SK-N-SH treated with all-trans-retinoic acid at 6 μM for 48 hours (cell line): Measurements from ENCODE around the gene RCOR1.

ENCODE experiments used
- ATAC-seq: fragments of 200-7000 bp; cut with Tn5 transposase; 3 replicates; pipeline ENCODE4 v1.9.1; 2020; ENCODE audit warnings: mild to moderate bottlenecking, moderate library complexity
- ARNTL ChIP-seq: fragments of 450-650 bp; formaldehyde crosslinking; IDR thresholded peaks from 2 replicates; pipeline ENCODE4 v1.5.0; 2020; ENCODE audit warnings: low read depth, mild to moderate bottlenecking, moderate library complexity, borderline replicate concordance
- BACH2 ChIP-seq: fragments of 250-450 bp; sonication (Bioruptor Pico); IDR thresholded peaks from 2 replicates; pipeline ENCODE4 v1.9.0; 2021; ENCODE audit warnings: mild to moderate bottlenecking, borderline replicate concordance
- CREB5 ChIP-seq: fragments of 250-450 bp; sonication (Bioruptor Pico); IDR thresholded peaks from 2 replicates; pipeline ENCODE4 v1.5.1; 2020; ENCODE audit warnings: low read depth, mild to moderate bottlenecking, moderate library complexity
- CSDC2 ChIP-seq: fragments of 250-450 bp; sonication (Bioruptor Pico); IDR thresholded peaks from 2 replicates; pipeline ENCODE4 v1.5.0; 2020; ENCODE audit warnings: mild to moderate bottlenecking, moderate library complexity
- CSRNP3 ChIP-seq: fragments of 250-450 bp; sonication (Bioruptor Pico); IDR thresholded peaks from 2 replicates; pipeline ENCODE4 v1.5.1; 2021; ENCODE audit warnings: mild to moderate bottlenecking, moderate library complexity
- ESRRG ChIP-seq: fragments of 250-450 bp; sonication (Bioruptor Pico); IDR thresholded peaks from 2 replicates; pipeline ENCODE4 v1.6.1; 2021; ENCODE audit warnings: mild to moderate bottlenecking
- GLIS3 ChIP-seq: fragments of 250-450 bp; sonication (Bioruptor Pico); IDR thresholded peaks from 2 replicates; pipeline ENCODE4 v1.5.0; 2020; ENCODE audit warnings: mild to moderate bottlenecking, moderate library complexity
- ISL1 ChIP-seq: fragments of 250-450 bp; sonication (Bioruptor Pico); IDR thresholded peaks from 2 replicates; pipeline ENCODE4 v2.1.2; 2022; ENCODE audit warnings: mild to moderate bottlenecking, moderate library complexity
- OSR1 ChIP-seq: fragments of 250-450 bp; sonication (Bioruptor Pico); IDR thresholded peaks from 2 replicates; pipeline ENCODE4 v1.8.0; 2022; ENCODE audit warnings: moderate library complexity, mild to moderate bottlenecking, inconsistent platforms
- PATZ1 ChIP-seq: fragments of 250-450 bp; sonication (Bioruptor Pico); IDR thresholded peaks from 2 replicates; pipeline ENCODE4 v1.8.0; 2020; ENCODE audit warnings: mild to moderate bottlenecking, moderate library complexity, borderline replicate concordance
- POU6F1 ChIP-seq: fragments of 250-450 bp; sonication (Bioruptor Pico); IDR thresholded peaks from 2 replicates; pipeline ENCODE4 v1.8.0; 2021; ENCODE audit warnings: low read depth, mild to moderate bottlenecking, moderate library complexity, borderline replicate concordance
- RARB ChIP-seq: fragments of 250-450 bp; sonication (Bioruptor Pico); IDR thresholded peaks from 2 replicates; pipeline ENCODE4 v1.8.0; 2021; ENCODE audit warnings: mild to moderate bottlenecking, moderate library complexity
- SNAI2 ChIP-seq: fragments of 250-450 bp; sonication (Bioruptor Pico); IDR thresholded peaks from 2 replicates; pipeline ENCODE4 v1.5.0; 2020; ENCODE audit warnings: mild to moderate bottlenecking, moderate library complexity
- TCF4 ChIP-seq: fragments of 250-450 bp; sonication (Bioruptor Pico); IDR thresholded peaks from 2 replicates; pipeline ENCODE4 v1.8.0; 2021; ENCODE audit warnings: mild to moderate bottlenecking, moderate library complexity, borderline replicate concordance
- TOX ChIP-seq: fragments of 250-450 bp; sonication (Bioruptor Pico); IDR thresholded peaks from 2 replicates; pipeline ENCODE4 v1.8.0; 2021; ENCODE audit warnings: mild to moderate bottlenecking, moderate library complexity, borderline replicate concordance
- TSHZ2 ChIP-seq: fragments of 250-450 bp; sonication (Bioruptor Pico); IDR thresholded peaks from 2 replicates; pipeline ENCODE4 v1.5.0; 2020; ENCODE audit warnings: mild to moderate bottlenecking, moderate library complexity
- ZC3H10 ChIP-seq: fragments of 250-450 bp; sonication (Bioruptor Pico); IDR thresholded peaks from 2 replicates; pipeline ENCODE4 v1.5.1; 2021; ENCODE audit warnings: mild to moderate bottlenecking, moderate library complexity
- ZFP3 ChIP-seq: fragments of 250-450 bp; sonication (Bioruptor Pico); IDR thresholded peaks from 2 replicates; pipeline ENCODE4 v1.5.0; 2020; ENCODE audit warnings: mild to moderate bottlenecking, moderate library complexity
- ZFP30 ChIP-seq: fragments of 450-650 bp; formaldehyde crosslinking; IDR thresholded peaks from 2 replicates; pipeline ENCODE4 v1.5.0; 2022; ENCODE audit warnings: mild to moderate bottlenecking, moderate library complexity
- ZNF565 ChIP-seq: fragments of 450-650 bp; formaldehyde crosslinking; conservative IDR thresholded peaks from 2 replicates; pipeline ENCODE4 v1.5.0; 2020; ENCODE audit warnings: low read depth, mild to moderate bottlenecking, moderate library complexity
- ZNF70 ChIP-seq: fragments of 450-650 bp; formaldehyde crosslinking; IDR thresholded peaks from 2 replicates; pipeline ENCODE4 v1.5.0; 2020; ENCODE audit warnings: mild to moderate bottlenecking, moderate library complexity
- ZNF8 ChIP-seq: fragments of 450-650 bp; formaldehyde crosslinking; IDR thresholded peaks from 2 replicates; pipeline ENCODE4 v1.5.0; 2020; ENCODE audit warnings: mild to moderate bottlenecking, moderate library complexity

The RCOR1 gene

GRCh38 chr14:102728501-102728900 is 136.1 kb downstream of the RCOR1 start:
- ATAC-seq = no peak

GRCh38 chr14:102729268-102729667 is 136.8 kb downstream of the RCOR1 start:
- ATAC-seq = no peak
- TF ChIP-seq ZFP3 (CRISPR knock-in tag) (no peak), CSDC2 (no peak), ISL1 (CRISPR knock-in tag) (no peak), BACH2 (CRISPR knock-in tag) (no peak), ZFP30 (CRISPR knock-in tag) (no peak), GLIS3 (CRISPR knock-in tag) (no peak), ZNF8 (no peak), TCF4 (CRISPR knock-in tag) (no peak), TOX (CRISPR knock-in tag) (no peak), ZNF565 (CRISPR knock-in tag) (no peak), ZC3H10 (CRISPR knock-in tag) (no peak)

More at GRCh38 chr14:102728501-102728900, 136.1 kb downstream of the RCOR1 start:
- TF ChIP-seq TOX (CRISPR knock-in tag) (no peak), ZFP3 (CRISPR knock-in tag) (no peak), ZNF565 (CRISPR knock-in tag) (no peak), CSDC2 (no peak), SNAI2 (CRISPR knock-in tag) (no peak), POU6F1 (CRISPR knock-in tag) (no peak), CSRNP3 (no peak), GLIS3 (CRISPR knock-in tag) (no peak), ARNTL (CRISPR knock-in tag) (no peak), ZNF8 (no peak), RARB (CRISPR knock-in tag) (no peak), TCF4 (CRISPR knock-in tag) (no peak), BACH2 (CRISPR knock-in tag) (no peak), CREB5 (no peak)

GRCh38 chr14:102729825-102730224 is 137.4 kb downstream of the RCOR1 start:
- TF ChIP-seq TOX (CRISPR knock-in tag) (no peak), CREB5 (no peak), PATZ1 (no peak), TSHZ2 (CRISPR knock-in tag) (no peak), ZC3H10 (CRISPR knock-in tag) (no peak), ISL1 (CRISPR knock-in tag) (no peak), SNAI2 (CRISPR knock-in tag) (no peak), ZNF70 (CRISPR knock-in tag) (no peak), TCF4 (CRISPR knock-in tag) (no peak), OSR1 (CRISPR knock-in tag) (no peak), ESRRG (CRISPR knock-in tag) (no peak), ZFP3 (CRISPR knock-in tag) (no peak), POU6F1 (CRISPR knock-in tag) (no peak), ZFP30 (CRISPR knock-in tag) (no peak)
- no peak for ATAC-seq
